Measurements from ENCODE around the gene IGLL5.

The IGLL5 gene

DNA sequence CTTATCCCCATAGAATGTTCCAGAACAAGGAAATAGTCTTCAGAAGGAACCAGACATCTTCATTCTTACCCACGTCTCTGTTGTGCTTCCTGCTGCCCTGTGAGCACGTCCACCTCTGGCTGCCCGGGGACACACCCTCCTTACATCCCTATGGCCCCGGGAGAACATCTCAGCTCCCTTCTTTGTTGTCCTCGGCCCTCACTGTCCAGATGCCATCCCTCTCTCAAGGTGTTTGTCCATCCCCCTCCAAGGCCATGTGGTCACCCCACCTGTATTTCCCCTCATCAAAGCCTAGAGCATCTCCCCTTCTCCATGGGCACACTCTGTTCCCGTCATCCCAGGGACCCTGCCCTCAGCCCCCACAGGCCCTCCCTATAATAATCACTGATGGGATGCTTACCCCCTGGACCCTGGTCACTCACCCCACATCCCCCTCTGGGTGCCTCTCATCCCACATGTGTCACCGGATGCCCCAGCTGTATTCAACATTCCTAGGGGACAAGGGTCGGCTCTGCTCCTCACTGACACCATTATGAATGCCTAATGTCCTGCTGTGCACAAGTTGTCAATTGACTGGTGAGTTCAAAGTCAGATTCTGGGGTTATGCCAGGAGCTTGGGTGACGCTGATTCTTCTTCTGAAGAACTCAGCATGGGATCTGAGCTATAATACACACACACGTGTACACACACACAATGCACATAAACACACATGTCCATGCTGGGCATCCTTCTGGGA lies 28.8 kb downstream of the IGLL5 start:
- H3K79me2 ChIP-seq (ENCODE audit: control insufficient read depth, low read length) = no peaks in the 10 kb centered on the region
- H3K27me3 ChIP-seq (ENCODE audit: control insufficient read depth, low read length) = no peaks in the 10 kb centered on the region
- no peak overlapping the region for H3K4me3 ChIP-seq (ENCODE audit: low read length)
- TF ChIP-seq CTCF (IDR thresholded peaks at IDR 0.05; ENCODE audit: low read depth, low read length, poor library complexity, severe bottlenecking) (no peak), EZH2phosphoT487 (IDR thresholded peaks at IDR 0.05; ENCODE audit: borderline replicate concordance, low read length) (no peak)
- H4K20me1 ChIP-seq (ENCODE audit: control insufficient read depth, insufficient read depth, low read depth, low read length) = no peaks in the 10 kb centered on the region
- H3K9me3 ChIP-seq (ENCODE audit: control insufficient read depth, insufficient read depth, low read length) = no peaks in the 10 kb centered on the region
- no peaks in the 10 kb centered on the region for H3K9me2 ChIP-seq (replicated peaks; ENCODE audit: control insufficient read depth, low read length)
- H3K36me3 ChIP-seq (ENCODE audit: control insufficient read depth, low read length) = no peaks in the 10 kb centered on the region
- no peak overlapping the region for H3K4me2 ChIP-seq (ENCODE audit: low read length)
- H3K4me1 ChIP-seq (ENCODE audit: control insufficient read depth, low read length) = peaks cover 75% of the 10 kb centered on the region
- peaks cover 7% of the 10 kb centered on the region; the same call in 1 of the 2 replicates for H3F3A ChIP-seq (ENCODE audit: control insufficient read depth, insufficient read depth)
- H3K27ac ChIP-seq (ENCODE audit: low read depth, low read length) = no peak overlapping the region

DNA sequence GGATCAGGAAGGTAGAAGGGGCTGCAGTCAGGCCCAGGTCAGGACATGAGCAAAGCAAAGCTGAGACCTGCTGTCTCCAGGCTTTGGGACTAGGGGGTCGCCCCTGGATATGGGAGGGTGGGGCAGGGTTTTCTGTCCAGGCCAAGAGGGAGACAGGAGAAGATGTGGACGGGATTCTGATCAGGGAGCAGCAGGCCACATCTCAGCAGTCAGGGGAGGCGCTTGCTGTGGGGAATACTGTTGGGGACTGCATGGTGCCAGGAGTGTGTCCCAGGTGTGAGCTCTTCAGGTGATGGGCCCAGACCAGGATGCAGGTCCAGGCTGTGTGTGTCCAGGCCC lies 29.3 kb downstream of the IGLL5 start:
- no peak overlapping the region for H3K4me2 ChIP-seq (ENCODE audit: low read length)
- H3K4me1 ChIP-seq (ENCODE audit: control insufficient read depth, low read length) = peaks cover 75% of the 10 kb centered on the region
- no peaks in the 10 kb centered on the region for H4K20me1 ChIP-seq (ENCODE audit: control insufficient read depth, insufficient read depth, low read depth, low read length)
- no peak overlapping the region for H3K4me3 ChIP-seq (ENCODE audit: low read length)
- no peaks in the 10 kb centered on the region for H3K9me2 ChIP-seq (replicated peaks; ENCODE audit: control insufficient read depth, low read length)
- H3K9me3 ChIP-seq (ENCODE audit: control insufficient read depth, insufficient read depth, low read length) = no peaks in the 10 kb centered on the region
- H3K27me3 ChIP-seq (ENCODE audit: control insufficient read depth, low read length) = no peaks in the 10 kb centered on the region
- H3K79me2 ChIP-seq (ENCODE audit: control insufficient read depth, low read length) = no peaks in the 10 kb centered on the region
- peaks cover 10% of the 10 kb centered on the region for H3F3A ChIP-seq (ENCODE audit: control insufficient read depth, insufficient read depth)
- H3K27ac ChIP-seq (ENCODE audit: low read depth, low read length) = no peak overlapping the region
- H3K36me3 ChIP-seq (ENCODE audit: control insufficient read depth, low read length) = no peaks in the 10 kb centered on the region
- TF ChIP-seq EZH2phosphoT487 (IDR thresholded peaks at IDR 0.05; ENCODE audit: borderline replicate concordance, low read length) (no peak), CTCF (IDR thresholded peaks at IDR 0.05; ENCODE audit: low read depth, low read length, poor library complexity, severe bottlenecking) (no peak)

- no peaks in the 10 kb centered on the region for H4K20me1 ChIP-seq (ENCODE audit: control insufficient read depth, insufficient read depth, low read depth, low read length)
- peaks cover 75% of the 10 kb centered on the region for H3K4me1 ChIP-seq (ENCODE audit: control insufficient read depth, low read length)
- H3K36me3 ChIP-seq (ENCODE audit: control insufficient read depth, low read length) = no peaks in the 10 kb centered on the region
- H3F3A ChIP-seq (ENCODE audit: control insufficient read depth, insufficient read depth) = peaks cover 10% of the 10 kb centered on the region
- H3K79me2 ChIP-seq (ENCODE audit: control insufficient read depth, low read length) = no peaks in the 10 kb centered on the region
- H3K27me3 ChIP-seq (ENCODE audit: control insufficient read depth, low read length) = no peaks in the 10 kb centered on the region
- TF ChIP-seq EZH2phosphoT487 (IDR thresholded peaks at IDR 0.05; ENCODE audit: borderline replicate concordance, low read length) = no peak
- no peak for TF ChIP-seq CTCF (IDR thresholded peaks at IDR 0.05; ENCODE audit: low read depth, low read length, poor library complexity, severe bottlenecking)
- H3K4me2 ChIP-seq (ENCODE audit: low read length) = no peak overlapping the region
- H3K4me3 ChIP-seq (ENCODE audit: low read length) = no peak overlapping the region
- H3K27ac ChIP-seq (ENCODE audit: low read depth, low read length) = no peak overlapping the region
- H3K9me2 ChIP-seq (replicated peaks; ENCODE audit: control insufficient read depth, low read length) = no peaks in the 10 kb centered on the region
- H3K9me3 ChIP-seq (ENCODE audit: control insufficient read depth, insufficient read depth, low read length) = no peaks in the 10 kb centered on the region
Measured at GRCh38 chr22:22917377-22917776, 29.8 kb downstream of the IGLL5 start.

Data from DOHH2 (cell line).